IMR-90 (cell line): Measurements from ENCODE around the gene WDR76. TPM values are rescaled to one million over a fixed set of nuclear protein-coding genes. Genes with fewer than 3 reads are reported as not detected.

ENCODE experiments used
- ATAC-seq: fragments of 200-7000 bp; cut with Tn5 transposase; 2 replicates; pipeline ENCODE4 v1.9.1; 2020; ENCODE audit warnings: low read depth, mild to moderate bottlenecking, moderate library complexity
- BruUV-seq: library from RNA; stranded (reverse); fragments of 400-500 nt; replicated peaks from 2 replicates; lab custom pipeline; 2021; lab: Mats Ljungman, UMichigan
- CTCF ChIA-PET: fragments of 300-600 bp; formaldehyde crosslinking; extraction: SDS; loops from one replicate; lab custom pipeline; 2021; ENCODE audit warnings: antibody characterized with exemption; lab: Yijun Ruan, JAX
- POLR2A ChIA-PET: fragments of 300-600 bp; sonication (Branson Sonifier 250); formaldehyde crosslinking; loops from one replicate; lab custom pipeline; 2022; ENCODE audit warnings: antibody characterized with exemption; ENCODE audit not compliant: unreplicated experiment; lab: Charles Lee
- DNase-seq: peaks from one replicate; pipeline ENCODE4 v3.0.0; 2013
- H2AFZ ChIP-seq: replicated peaks from 2 replicates; pipeline ENCODE3; 2013; ENCODE audit warnings: low read length, mild to moderate bottlenecking; ENCODE audit not compliant: poor library complexity
- H2AK5ac ChIP-seq: 2 replicates; pipeline ENCODE4 v1.6.1; 2013; ENCODE audit warnings: low read depth, low read length, inconsistent platforms
- H2AK9ac ChIP-seq: replicated peaks from 2 replicates; pipeline ENCODE3; 2013; ENCODE audit warnings: mild to moderate bottlenecking, low read depth, low read length, moderate library complexity; ENCODE audit not compliant: poor library complexity
- H2BK120ac ChIP-seq: 2 replicates; pipeline ENCODE4 v1.6.1; 2013; ENCODE audit warnings: low read depth, low read length, inconsistent platforms
- H2BK15ac ChIP-seq: 3 replicates; pipeline ENCODE4 v1.6.1; 2013; ENCODE audit warnings: low read depth, low read length, inconsistent platforms
- H2BK20ac ChIP-seq: 2 replicates; pipeline ENCODE4 v1.6.1; 2013; ENCODE audit warnings: low read depth, mild to moderate bottlenecking, inconsistent platforms, low read length, moderate library complexity
- H2BK5ac ChIP-seq: 2 replicates; pipeline ENCODE4 v1.6.1; 2013; ENCODE audit warnings: mild to moderate bottlenecking, low read depth, low read length, inconsistent platforms; ENCODE audit not compliant: poor library complexity, severe bottlenecking
- H3K14ac ChIP-seq: replicated peaks from 2 replicates; pipeline ENCODE4 v1.6.1; 2013; ENCODE audit warnings: low read depth, low read length, inconsistent platforms
- H3K18ac ChIP-seq: 2 replicates; pipeline ENCODE4 v1.6.1; 2013; ENCODE audit warnings: low read depth, low read length, control low read depth
- H3K23ac ChIP-seq: 2 replicates; pipeline ENCODE4 v1.6.1; 2013; ENCODE audit warnings: low read depth, low read length, inconsistent platforms
- H3K27ac ChIP-seq: 2 replicates; pipeline ENCODE4 v1.5.1; 2013; ENCODE audit warnings: mild to moderate bottlenecking, control low read depth, low read length; ENCODE audit not compliant: insufficient read depth
- H3K27me3 ChIP-seq: 2 replicates; pipeline ENCODE4 v1.6.1; 2013; ENCODE audit warnings: low read length; ENCODE audit not compliant: control insufficient read depth, insufficient read depth
- H3K36me3 ChIP-seq: 2 replicates; pipeline ENCODE4 v1.6.1; 2013; ENCODE audit warnings: low read length, mixed read lengths; ENCODE audit not compliant: control insufficient read depth, insufficient read depth
- H3K4ac ChIP-seq: 2 replicates; pipeline ENCODE4 v1.6.1; 2013; ENCODE audit warnings: low read depth, low read length, inconsistent platforms
- H3K4me1 ChIP-seq: 2 replicates; pipeline ENCODE4 v1.6.1; 2013; ENCODE audit warnings: low read length, mixed read lengths; ENCODE audit not compliant: control insufficient read depth, insufficient read depth
- H3K4me2 ChIP-seq: 2 replicates; pipeline ENCODE4 v1.6.1; 2013; ENCODE audit warnings: low read depth, mild to moderate bottlenecking, control low read depth, low read length, moderate library complexity
- H3K4me3 ChIP-seq: 2 replicates; pipeline ENCODE4 v1.5.1; 2013; ENCODE audit warnings: low read depth, mild to moderate bottlenecking, control low read depth, low read length, moderate library complexity; ENCODE audit not compliant: insufficient read depth
- H3K56ac ChIP-seq: 2 replicates; pipeline ENCODE4 v1.6.1; 2013; ENCODE audit warnings: low read length, inconsistent platforms; ENCODE audit not compliant: insufficient read depth; ENCODE audit errors: extremely low read depth
- H3K79me1 ChIP-seq, 2 experiments: 2 replicates each; pipeline ENCODE4 v1.6.1; 2013; ENCODE audit warnings: low read length in 2 of 2, inconsistent platforms in 1 of 2, low read depth in 1 of 2
- H3K9ac ChIP-seq: 2 replicates; pipeline ENCODE4 v1.6.1; 2013; ENCODE audit warnings: low read depth, low read length, control low read depth
- H3K9me1 ChIP-seq: 2 replicates; pipeline ENCODE4 v1.6.1; 2013; ENCODE audit warnings: low read length, inconsistent platforms; ENCODE audit not compliant: insufficient read depth
- H3K9me3 ChIP-seq: 2 replicates; pipeline ENCODE4 v1.6.1; 2013; ENCODE audit warnings: low read length; ENCODE audit not compliant: control insufficient read depth, insufficient read depth
- H4K20me1 ChIP-seq: 2 replicates; pipeline ENCODE4 v1.6.1; 2013; ENCODE audit warnings: low read length, inconsistent platforms; ENCODE audit not compliant: insufficient read depth
- H4K5ac ChIP-seq: 2 replicates; pipeline ENCODE4 v1.6.1; 2013; ENCODE audit warnings: mild to moderate bottlenecking, low read depth, low read length, control low read depth
- H4K8ac ChIP-seq, 2 experiments: 2 replicates each; pipeline ENCODE4 v1.6.1; 2013; ENCODE audit warnings: low read depth in 2 of 2, low read length in 2 of 2, control low read depth in 1 of 2, inconsistent platforms in 1 of 2
- H4K91ac ChIP-seq: 2 replicates; pipeline ENCODE4 v1.6.1; 2013; ENCODE audit warnings: low read depth, low read length, inconsistent platforms; ENCODE audit not compliant: insufficient read depth
- BHLHE40 ChIP-seq: fragments of 150-350 bp; IDR thresholded peaks from 2 replicates; pipeline ENCODE4 v1.6.1; 2016; ENCODE audit warnings: mild to moderate bottlenecking, low read depth, low read length
- CEBPB ChIP-seq: IDR thresholded peaks from 2 replicates; pipeline ENCODE4 v1.6.1; 2012; ENCODE audit warnings: low read depth, low read length, improper control_type of control experiment
- CHD1 ChIP-seq: IDR thresholded peaks from 2 replicates; pipeline ENCODE4 v1.6.1; 2012; ENCODE audit warnings: low read depth, low read length, improper control_type of control experiment
- ELK1 ChIP-seq: fragments of 150-350 bp; IDR thresholded peaks from 2 replicates; pipeline ENCODE4 v1.6.1; 2016; ENCODE audit warnings: low read depth, mild to moderate bottlenecking, low read length, moderate library complexity, borderline replicate concordance
- FOS ChIP-seq: fragments of 150-350 bp; IDR thresholded peaks from 2 replicates; pipeline ENCODE4 v1.6.1; 2016; ENCODE audit warnings: low read depth, low read length
- MAZ ChIP-seq: IDR thresholded peaks from 2 replicates; pipeline ENCODE4 v1.6.1; 2012; ENCODE audit warnings: low read depth, mild to moderate bottlenecking, low read length, improper control_type of control experiment, moderate library complexity, borderline replicate concordance
- MXI1 ChIP-seq: IDR thresholded peaks from 2 replicates; pipeline ENCODE4 v1.6.1; 2012; ENCODE audit warnings: low read depth, mild to moderate bottlenecking, low read length, moderate library complexity, borderline replicate concordance
- POLR2A ChIP-seq: IDR thresholded peaks from 2 replicates; pipeline ENCODE4 v1.6.1; 2012; ENCODE audit warnings: mild to moderate bottlenecking, low read depth, low read length
- RAD21 ChIP-seq: IDR thresholded peaks from 2 replicates; pipeline ENCODE4 v1.6.1; 2012; ENCODE audit warnings: low read length, improper control_type of control experiment
- RCOR1 ChIP-seq: IDR thresholded peaks from 2 replicates; pipeline ENCODE4 v1.6.1; 2012; ENCODE audit warnings: mild to moderate bottlenecking, low read length, improper control_type of control experiment; ENCODE audit not compliant: insufficient replicate concordance
- RFX5 ChIP-seq: IDR thresholded peaks from 2 replicates; pipeline ENCODE4 v1.8.0; 2012; ENCODE audit warnings: low read depth, mild to moderate bottlenecking, low read length, moderate library complexity
- SMC3 ChIP-seq: fragments of 150-350 bp; IDR thresholded peaks from 2 replicates; pipeline ENCODE4 v1.6.1; 2016; ENCODE audit warnings: low read depth, mild to moderate bottlenecking, antibody characterized with exemption, low read length, moderate library complexity
- USF2 ChIP-seq: fragments of 150-350 bp; IDR thresholded peaks from 2 replicates; pipeline ENCODE4 v1.6.1; 2017; ENCODE audit warnings: mild to moderate bottlenecking, antibody characterized with exemption, low read length, low read depth
- WGBS, 2 experiments: methylation state at CpG; one replicate each; pipeline versions ENCODE4 v1.1.5 to v1.1.7; 2013; ENCODE audit warnings: missing lambda C conversion rate in 2 of 2; ENCODE audit not compliant: insufficient read length in 1 of 2; ENCODE audit errors: extremely low coverage in 2 of 2; 5-methylcytosine and 5-hydroxymethylcytosine counted together
- dilution Hi-C: fragments of 300-500 bp; cut with HindIII; formaldehyde crosslinking; loops from one replicate; pipeline ENCODE4 v1.14.3; 2018; ENCODE audit warnings: low sequenced_read_pairs; ENCODE audit not compliant: unreplicated experiment
- in situ Hi-C: fragments of 300-500 bp; cut with MboI; formaldehyde crosslinking; loops from 3 replicates; pipeline ENCODE4 v1.14.3; 2019; ENCODE audit warnings: low sequenced_read_pairs, inconsistent platforms, mixed read lengths
- intact Hi-C: fragments of 100-400 bp; cut with micrococcal nuclease; formaldehyde crosslinking; loops from 2 replicates; pipeline ENCODE4 v1.10.0; 2022
- polyA plus RNA-seq, 3 experiments: library from polyadenylated mRNA; depleted of rRNA; stranded (reverse); fragments of >200 nt; gene quantifications; 2 replicates each; pipeline ENCODE4 v1.2.3, GENCODE V29; 2012; ENCODE audit warnings: low replicate concordance in 1 of 3
- total RNA-seq: library from RNA; depleted of rRNA; stranded (reverse); fragments of >200 nt; gene quantifications from 2 replicates; pipeline ENCODE4 v1.2.3, GENCODE V29; 2012

The WDR76 gene
- total and polyA plus RNA-seq, 2 of the 4 experiments (the other 2 are of a cell fraction), result 4.8 to 25.8 TPM

- no peak for TF ChIP-seq ELK1
These were observed 49.4 kb upstream of the WDR76 start (continued) for GRCh38 chr15:43777267-43777914.

GRCh38 chr15:43779016-43779415 is 47.8 kb upstream of the WDR76 start:
- dilution Hi-C loops, result no loop called here
- Histone ChIP-seq H2BK5ac (no peak overlapping the region), H3K36me3 (peaks cover 3% of the 10 kb centered on the region; the same call in 1 of the 2 replicates), H3K18ac (no peak overlapping the region), H2AK9ac (no peak overlapping the region), H4K5ac (no peak overlapping the region), H2AK5ac (no peak overlapping the region), H3K79me1 (peaks cover 0 to 6% of the 10 kb centered on the region in 2 experiments; a peak in 1 of 4 replicates), H3K9me1 (0 out of 2 replicates have a peak, but pooled peaks cover 4% of the 10 kb centered on the region), H3K4me2 (no peak overlapping the region), H3K27me3 (no peaks in the 10 kb centered on the region), H3K4ac (no peak overlapping the region), H2BK120ac (no peak overlapping the region), H3K23ac (no peak overlapping the region), H4K20me1 (no peaks in the 10 kb centered on the region; the same call in 1 of the 2 replicates), H4K8ac (no peak overlapping the region), H3K14ac (no peak overlapping the region), H4K91ac (no peak overlapping the region), H3K56ac (no peak overlapping the region), H2BK20ac (no peak overlapping the region), H3K4me3 (no peak overlapping the region), H3K27ac (no peak overlapping the region), H3K9me3 (no peaks in the 10 kb centered on the region), H3K9ac (no peak overlapping the region), H2BK15ac (no peak overlapping the region), H3K4me1 (peaks cover 5% of the 10 kb centered on the region; the same call in 1 of the 2 replicates), H2AFZ (no peak overlapping the region)
- POLR2A ChIA-PET, result no interaction called here
- no CpG with 5 or more reads among the region's 1 CpG for WGBS, 2 experiments
- TF ChIP-seq CHD1, result no peak
- TF ChIP-seq MXI1, result no peak
- no peak for TF ChIP-seq MAZ
- no peak for TF ChIP-seq FOS
- no peak for TF ChIP-seq RCOR1
- TF ChIP-seq POLR2A, result no peak
- no peak for TF ChIP-seq RFX5
- no peak for TF ChIP-seq ELK1
- no peak for TF ChIP-seq USF2
- TF ChIP-seq BHLHE40, result no peak
- no peak for TF ChIP-seq SMC3
- TF ChIP-seq CEBPB, result no peak
- no peak for TF ChIP-seq RAD21
- intact Hi-C loops, result loop anchor here (10.0 kb wide), 1 partner anchor 264 kb away; the partner anchor contains the start of gene MAP1A
- DNase-seq, result no peak
- CTCF ChIA-PET, result no interaction called here
- no TSS peak for BruUV-seq
- in situ Hi-C loops, result no loop called here
- no peak for ATAC-seq
